ENCODE measurements around the gene ABCA7. TPM values are rescaled to one million over a fixed set of nuclear protein-coding genes. Genes with fewer than 3 reads are reported as not detected.

Gene ABCA7
- total RNA-seq, 1 donor from 2014 or later, result 110 TPM

DNA sequence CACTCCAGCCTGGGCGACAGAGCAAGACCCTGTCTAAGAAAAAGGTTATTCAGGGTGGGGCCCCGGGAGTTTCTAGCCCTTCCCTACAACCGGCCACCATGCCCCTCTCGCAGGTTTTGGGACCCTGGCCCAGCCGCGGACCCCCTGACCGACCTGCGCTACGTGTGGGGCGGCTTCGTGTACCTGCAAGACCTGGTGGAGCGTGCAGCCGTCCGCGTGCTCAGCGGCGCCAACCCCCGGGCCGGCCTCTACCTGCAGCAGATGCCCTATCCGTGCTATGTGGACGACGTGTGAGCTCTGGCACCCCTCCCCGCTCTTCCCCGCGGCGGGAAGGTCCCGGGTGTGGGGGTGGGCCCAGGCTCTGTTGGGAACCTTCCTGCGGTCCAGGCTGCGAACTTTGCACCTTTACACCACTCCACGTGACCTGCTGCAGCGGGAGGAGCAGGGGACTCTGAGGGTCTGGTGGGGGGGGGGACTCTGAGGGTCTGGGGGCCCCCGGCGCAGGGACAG, 6.3 kb downstream of the ABCA7 start:
- Mint-ChIP-seq H3K27me3 (ENCODE audit: unreplicated experiment) (no peaks in the 10 kb centered on the region), H3K4me1 (ENCODE audit: low read depth, unreplicated experiment) (no peaks in the 10 kb centered on the region), H3K4me3 (ENCODE audit: unreplicated experiment) (no peak overlapping the region), H3K9me3 (ENCODE audit: unreplicated experiment) (peaks cover under 1% of the 10 kb centered on the region), H3K27ac (ENCODE audit: unreplicated experiment) (no peak overlapping the region), H3K36me3 (ENCODE audit: unreplicated experiment) (no peaks in the 10 kb centered on the region)
- TF ChIP-seq, protein P1, sequence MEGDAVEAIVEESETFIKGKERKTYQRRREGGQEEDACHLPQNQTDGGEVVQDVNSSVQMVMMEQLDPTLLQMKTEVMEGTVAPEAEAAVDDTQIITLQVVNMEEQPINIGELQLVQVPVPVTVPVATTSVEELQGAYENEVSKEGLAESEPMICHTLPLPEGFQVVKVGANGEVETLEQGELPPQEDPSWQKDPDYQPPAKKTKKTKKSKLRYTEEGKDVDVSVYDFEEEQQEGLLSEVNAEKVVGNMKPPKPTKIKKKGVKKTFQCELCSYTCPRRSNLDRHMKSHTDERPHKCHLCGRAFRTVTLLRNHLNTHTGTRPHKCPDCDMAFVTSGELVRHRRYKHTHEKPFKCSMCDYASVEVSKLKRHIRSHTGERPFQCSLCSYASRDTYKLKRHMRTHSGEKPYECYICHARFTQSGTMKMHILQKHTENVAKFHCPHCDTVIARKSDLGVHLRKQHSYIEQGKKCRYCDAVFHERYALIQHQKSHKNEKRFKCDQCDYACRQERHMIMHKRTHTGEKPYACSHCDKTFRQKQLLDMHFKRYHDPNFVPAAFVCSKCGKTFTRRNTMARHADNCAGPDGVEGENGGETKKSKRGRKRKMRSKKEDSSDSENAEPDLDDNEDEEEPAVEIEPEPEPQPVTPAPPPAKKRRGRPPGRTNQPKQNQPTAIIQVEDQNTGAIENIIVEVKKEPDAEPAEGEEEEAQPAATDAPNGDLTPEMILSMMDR (IDR thresholded peaks at IDR 0.05; ENCODE audit: partially characterized antibody, unreplicated experiment), result no peak
- no peak for DNase-seq

DNA sequence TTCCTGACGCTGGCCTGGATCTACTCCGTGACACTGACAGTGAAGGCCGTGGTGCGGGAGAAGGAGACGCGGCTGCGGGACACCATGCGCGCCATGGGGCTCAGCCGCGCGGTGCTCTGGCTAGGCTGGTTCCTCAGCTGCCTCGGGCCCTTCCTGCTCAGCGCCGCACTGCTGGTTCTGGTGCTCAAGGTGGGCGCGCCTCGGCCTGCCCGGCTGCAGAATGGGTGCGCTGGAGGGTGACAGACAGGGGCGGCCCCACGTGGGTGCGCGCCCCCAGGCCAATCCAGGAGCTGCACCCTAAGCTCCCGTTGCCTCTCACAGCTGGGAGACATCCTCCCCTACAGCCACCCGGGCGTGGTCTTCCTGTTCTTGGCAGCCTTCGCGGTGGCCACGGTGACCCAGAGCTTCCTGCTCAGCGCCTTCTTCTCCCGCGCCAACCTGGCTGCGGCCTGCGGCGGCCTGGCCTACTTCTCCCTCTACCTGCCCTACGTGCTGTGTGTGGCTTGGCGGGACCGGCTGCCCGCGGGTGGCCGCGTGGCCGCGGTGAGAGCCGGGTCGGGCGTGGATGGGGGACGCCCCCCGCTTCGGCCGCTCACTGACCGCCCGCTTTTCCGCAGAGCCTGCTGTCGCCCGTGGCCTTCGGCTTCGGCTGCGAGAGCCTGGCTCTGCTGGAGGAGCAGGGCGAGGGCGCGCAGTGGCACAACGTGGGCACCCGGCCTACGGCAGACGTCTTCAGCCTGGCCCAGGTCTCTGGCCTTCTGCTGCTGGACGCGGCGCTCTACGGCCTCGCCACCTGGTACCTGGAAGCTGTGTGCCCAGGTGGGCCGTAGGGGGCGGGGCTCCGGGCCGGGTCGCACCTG, 7.2 kb downstream of the ABCA7 start:
- Mint-ChIP-seq H3K36me3 (ENCODE audit: unreplicated experiment) (no peaks in the 10 kb centered on the region), H3K27me3 (ENCODE audit: unreplicated experiment) (peaks cover 2% of the 10 kb centered on the region), H3K4me1 (ENCODE audit: low read depth, unreplicated experiment) (no peaks in the 10 kb centered on the region), H3K27ac (ENCODE audit: unreplicated experiment) (no peak overlapping the region), H3K4me3 (ENCODE audit: unreplicated experiment) (no peak overlapping the region), H3K9me3 (ENCODE audit: unreplicated experiment) (peaks cover 3% of the 10 kb centered on the region)
- DNase-seq, result no peak
- TF ChIP-seq, protein P1 (IDR thresholded peaks at IDR 0.05; ENCODE audit: partially characterized antibody, unreplicated experiment), result no peak

DNA sequence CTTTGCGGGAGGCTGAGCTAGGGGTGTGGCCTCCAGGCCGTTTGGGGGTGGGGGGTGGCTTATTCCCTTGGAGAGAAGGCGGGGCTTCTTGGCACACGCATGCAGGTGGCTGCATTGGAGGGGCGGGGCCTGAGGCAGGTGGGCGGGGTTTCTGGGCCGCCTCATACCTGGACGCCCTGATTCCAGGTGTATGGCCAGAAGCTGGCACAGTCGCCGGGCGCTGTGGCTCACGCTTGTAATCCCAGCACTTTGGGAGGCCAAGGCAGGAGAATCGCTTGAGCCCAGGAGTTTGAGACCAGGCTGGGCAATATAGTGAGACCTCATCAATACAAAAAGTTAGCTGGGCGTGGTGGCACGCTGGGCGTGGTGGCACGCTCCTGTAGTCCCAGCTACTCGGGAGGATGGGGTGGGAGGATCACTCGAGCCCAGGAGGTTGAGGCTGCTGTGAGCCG, 7.8 kb downstream of the ABCA7 start:
- TF ChIP-seq, protein P1 (IDR thresholded peaks at IDR 0.05; ENCODE audit: partially characterized antibody, unreplicated experiment), result no peak
- H3K9me3 Mint-ChIP-seq (ENCODE audit: unreplicated experiment), result peaks cover 3% of the 10 kb centered on the region
- H3K36me3 Mint-ChIP-seq (ENCODE audit: unreplicated experiment), result no peaks in the 10 kb centered on the region
- H3K27ac Mint-ChIP-seq (ENCODE audit: unreplicated experiment), result no peak overlapping the region
- peaks cover 2% of the 10 kb centered on the region for H3K27me3 Mint-ChIP-seq (ENCODE audit: unreplicated experiment)
- no peaks in the 10 kb centered on the region for H3K4me1 Mint-ChIP-seq (ENCODE audit: low read depth, unreplicated experiment)
- DNase-seq, result no peak
- H3K4me3 Mint-ChIP-seq (ENCODE audit: unreplicated experiment), result no peak overlapping the region

DNA sequence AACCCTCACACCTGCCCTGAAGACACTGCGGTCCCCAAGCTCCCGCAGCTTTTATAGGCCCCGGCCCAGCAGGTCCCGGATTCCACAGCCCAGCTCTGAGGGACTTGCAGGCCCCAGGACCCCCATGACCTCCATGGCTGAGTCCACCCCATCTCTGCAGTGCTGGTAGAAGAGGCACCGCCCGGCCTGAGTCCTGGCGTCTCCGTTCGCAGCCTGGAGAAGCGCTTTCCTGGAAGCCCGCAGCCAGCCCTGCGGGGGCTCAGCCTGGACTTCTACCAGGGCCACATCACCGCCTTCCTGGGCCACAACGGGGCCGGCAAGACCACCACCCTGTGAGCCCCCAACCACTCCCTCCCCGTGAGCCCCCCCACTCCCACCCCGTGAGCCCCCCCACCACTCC, 9.2 kb downstream of the ABCA7 start:
- Mint-ChIP-seq H3K27ac (ENCODE audit: unreplicated experiment) (no peak overlapping the region), H3K4me3 (ENCODE audit: unreplicated experiment) (no peak overlapping the region), H3K27me3 (ENCODE audit: unreplicated experiment) (peaks cover 2% of the 10 kb centered on the region), H3K4me1 (ENCODE audit: low read depth, unreplicated experiment) (no peaks in the 10 kb centered on the region), H3K36me3 (ENCODE audit: unreplicated experiment) (no peaks in the 10 kb centered on the region), H3K9me3 (ENCODE audit: unreplicated experiment) (peaks cover 6% of the 10 kb centered on the region)
- no peak for DNase-seq
- TF ChIP-seq, protein P1 (IDR thresholded peaks at IDR 0.05; ENCODE audit: partially characterized antibody, unreplicated experiment), result no peak

DNA sequence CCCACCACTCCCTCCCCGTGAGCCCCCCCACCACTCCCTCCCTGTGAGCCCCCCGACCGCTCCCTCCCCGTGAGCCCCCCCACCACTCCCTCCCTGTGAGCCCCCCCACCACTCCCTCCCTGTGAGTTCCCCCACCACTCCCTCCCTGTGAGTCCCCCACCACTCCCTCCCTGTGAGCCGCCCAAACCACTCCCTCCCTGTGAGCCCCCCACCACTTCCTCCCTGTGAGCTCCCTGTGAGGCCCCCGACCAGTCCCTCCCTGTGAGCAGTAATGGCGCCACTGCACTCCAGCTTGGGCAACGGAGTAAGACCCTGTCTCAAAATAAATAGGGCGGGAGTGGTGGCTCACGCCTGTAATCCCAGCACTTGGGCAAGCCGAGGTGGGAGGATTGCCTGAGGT, 9.9 kb downstream of the ABCA7 start:
- Mint-ChIP-seq H3K4me1 (ENCODE audit: low read depth, unreplicated experiment) (no peaks in the 10 kb centered on the region), H3K27ac (ENCODE audit: unreplicated experiment) (no peak overlapping the region), H3K27me3 (ENCODE audit: unreplicated experiment) (peaks cover 2% of the 10 kb centered on the region), H3K4me3 (ENCODE audit: unreplicated experiment) (no peak overlapping the region), H3K9me3 (ENCODE audit: unreplicated experiment) (peaks cover 6% of the 10 kb centered on the region), H3K36me3 (ENCODE audit: unreplicated experiment) (no peaks in the 10 kb centered on the region)
- TF ChIP-seq, protein P1 (IDR thresholded peaks at IDR 0.05; ENCODE audit: partially characterized antibody, unreplicated experiment), result no peak
- no peak for DNase-seq
